ENCODE measurements around the gene SMG5.

GRCh38 chr1:156291226-156292061 is 8.8 kb upstream of the SMG5 start:
- TF ChIP-seq CTCF (IDR thresholded peaks at IDR 0.05) (no peak), POLR2A (IDR thresholded peaks at IDR 0.05) (no peak)

All from breast epithelium (tissue), 3 donors.